Astrocyte of the spinal cord (primary cell): ENCODE measurements around the gene RIMBP2.

Experiments used
- DNase-seq: peaks from one replicate; pipeline ENCODE4 v3.0.0; 2011; ENCODE audit warnings: low read depth, low spot score
- H3K4me3 ChIP-seq: 2 replicates; pipeline ENCODE4 v1.5.1; 2011; ENCODE audit warnings: low read depth, mild to moderate bottlenecking, low read length, moderate library complexity
- in situ Hi-C: cut with HindIII; loops from 2 replicates; pipeline ENCODE4 v1.10.0; 2017; ENCODE audit warnings: low sequenced_read_pairs
- TF ChIP-seq, protein P1 (sequence below): IDR thresholded peaks from 2 replicates; pipeline ENCODE4 v1.5.1; 2012; ENCODE audit warnings: low read depth, mild to moderate bottlenecking, low read length, inconsistent platforms

The RIMBP2 gene

DNA sequence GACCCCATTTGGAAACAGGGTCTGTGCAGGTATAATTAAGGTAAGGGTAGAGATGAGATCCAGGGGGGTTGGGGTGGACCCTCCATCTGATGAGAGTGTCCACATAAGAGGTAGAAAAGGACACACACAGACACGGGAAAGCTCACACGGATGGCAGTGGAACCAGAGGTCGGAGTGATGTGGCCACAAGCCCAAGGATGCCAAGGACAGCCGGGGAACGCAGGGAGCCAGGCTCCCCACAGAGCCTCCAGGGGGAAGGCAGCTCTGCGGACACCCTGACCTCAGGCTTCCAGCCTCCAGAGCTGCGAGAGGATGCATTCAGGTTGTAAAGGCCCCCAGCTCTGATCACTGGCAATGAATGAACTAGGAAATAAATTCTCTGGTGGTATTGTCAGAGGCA lies 33.0 kb downstream of the RIMBP2 start:
- TF ChIP-seq, protein P1, sequence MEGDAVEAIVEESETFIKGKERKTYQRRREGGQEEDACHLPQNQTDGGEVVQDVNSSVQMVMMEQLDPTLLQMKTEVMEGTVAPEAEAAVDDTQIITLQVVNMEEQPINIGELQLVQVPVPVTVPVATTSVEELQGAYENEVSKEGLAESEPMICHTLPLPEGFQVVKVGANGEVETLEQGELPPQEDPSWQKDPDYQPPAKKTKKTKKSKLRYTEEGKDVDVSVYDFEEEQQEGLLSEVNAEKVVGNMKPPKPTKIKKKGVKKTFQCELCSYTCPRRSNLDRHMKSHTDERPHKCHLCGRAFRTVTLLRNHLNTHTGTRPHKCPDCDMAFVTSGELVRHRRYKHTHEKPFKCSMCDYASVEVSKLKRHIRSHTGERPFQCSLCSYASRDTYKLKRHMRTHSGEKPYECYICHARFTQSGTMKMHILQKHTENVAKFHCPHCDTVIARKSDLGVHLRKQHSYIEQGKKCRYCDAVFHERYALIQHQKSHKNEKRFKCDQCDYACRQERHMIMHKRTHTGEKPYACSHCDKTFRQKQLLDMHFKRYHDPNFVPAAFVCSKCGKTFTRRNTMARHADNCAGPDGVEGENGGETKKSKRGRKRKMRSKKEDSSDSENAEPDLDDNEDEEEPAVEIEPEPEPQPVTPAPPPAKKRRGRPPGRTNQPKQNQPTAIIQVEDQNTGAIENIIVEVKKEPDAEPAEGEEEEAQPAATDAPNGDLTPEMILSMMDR, result no peak
- H3K4me3 ChIP-seq, result no peak overlapping the region
- no peak for DNase-seq
- in situ Hi-C loops, result no loop called here

DNA sequence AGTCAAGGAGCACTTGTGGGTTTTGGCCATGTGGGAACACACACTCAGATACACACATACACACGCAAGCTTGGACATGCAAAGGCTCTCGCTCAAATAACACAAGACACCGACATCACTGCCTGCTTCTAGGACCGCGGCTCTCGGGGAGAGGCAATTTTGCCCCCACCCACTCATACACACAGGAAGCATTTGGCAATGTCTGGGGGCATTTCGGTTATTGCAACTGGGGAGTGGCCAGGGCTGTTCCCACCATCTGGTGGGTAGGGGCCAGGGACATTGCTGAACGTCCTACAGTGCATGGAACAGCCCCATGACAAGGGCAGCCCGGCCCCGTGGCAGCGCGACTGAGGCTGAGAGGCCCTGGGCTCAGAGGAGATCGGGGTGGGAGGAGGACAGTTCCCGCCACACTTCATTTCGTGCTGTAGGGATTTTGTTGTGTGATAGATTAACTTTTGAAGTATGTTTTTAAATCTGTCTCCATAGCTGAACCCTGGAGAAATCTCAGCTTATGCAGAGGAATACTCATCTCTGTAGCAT lies 35.6 kb downstream of the RIMBP2 start:
- DNase-seq, result no peak
- TF ChIP-seq, protein P1, result no peak
- H3K4me3 ChIP-seq, result no peak overlapping the region

DNA sequence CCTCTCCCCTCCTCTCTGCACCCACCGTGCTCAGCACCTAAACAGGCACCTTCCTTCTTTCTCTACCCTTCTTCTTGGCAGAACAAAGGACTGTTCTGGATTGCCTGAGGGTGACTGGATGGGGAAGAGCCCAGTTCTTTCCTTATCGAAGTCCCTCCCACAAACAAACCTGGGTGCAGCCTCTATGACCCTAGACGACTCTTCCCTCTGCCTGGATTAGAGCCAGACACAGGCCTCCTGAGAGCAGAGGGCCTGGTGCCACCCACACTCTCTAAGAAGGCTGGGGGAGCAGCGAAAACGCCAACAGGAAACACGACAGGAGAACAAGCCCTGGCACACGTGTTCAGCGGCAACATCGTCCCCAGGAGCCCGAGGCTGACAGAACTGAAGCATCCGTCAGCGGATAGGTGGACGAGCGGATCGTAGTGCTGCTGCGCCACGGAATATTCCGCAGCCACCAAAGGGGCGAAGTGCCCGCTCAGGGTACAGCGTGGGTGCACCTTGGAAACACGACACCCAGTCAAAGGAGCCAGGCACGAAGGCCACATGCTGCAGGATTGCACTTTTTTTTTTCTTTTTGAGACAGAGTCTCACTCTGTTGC lies 38.0 kb downstream of the RIMBP2 start:
- TF ChIP-seq, protein P1, result no peak
- in situ Hi-C loops, result no loop called here
- H3K4me3 ChIP-seq, result no peak overlapping the region
- no peak for DNase-seq

More for the DNA sequence above, 35.6 kb downstream of the RIMBP2 start:
- in situ Hi-C loops, result no loop called here

DNA sequence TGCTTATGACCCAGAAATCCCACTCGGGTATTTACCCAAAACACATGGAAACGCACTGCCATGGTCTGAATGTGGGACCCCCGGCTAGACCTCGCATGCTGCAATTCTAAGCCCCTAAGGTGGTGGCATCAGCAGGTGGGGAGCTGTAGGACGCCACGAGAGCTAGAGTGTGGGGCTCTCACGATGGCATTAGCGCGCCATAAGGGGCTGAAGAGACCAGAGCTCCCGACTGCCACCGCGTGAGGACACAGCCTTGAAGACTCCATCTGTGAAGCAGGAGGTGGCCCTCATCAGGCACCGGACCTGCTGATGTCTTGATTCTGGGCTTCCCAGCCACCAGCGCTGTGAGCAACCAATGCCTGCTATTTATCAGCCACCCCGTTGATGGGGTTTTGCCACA lies 40.3 kb downstream of the RIMBP2 start:
- DNase-seq, result no peak
- H3K4me3 ChIP-seq, result no peak overlapping the region
- TF ChIP-seq, protein P1, result no peak
- in situ Hi-C loops, result no loop called here

DNA sequence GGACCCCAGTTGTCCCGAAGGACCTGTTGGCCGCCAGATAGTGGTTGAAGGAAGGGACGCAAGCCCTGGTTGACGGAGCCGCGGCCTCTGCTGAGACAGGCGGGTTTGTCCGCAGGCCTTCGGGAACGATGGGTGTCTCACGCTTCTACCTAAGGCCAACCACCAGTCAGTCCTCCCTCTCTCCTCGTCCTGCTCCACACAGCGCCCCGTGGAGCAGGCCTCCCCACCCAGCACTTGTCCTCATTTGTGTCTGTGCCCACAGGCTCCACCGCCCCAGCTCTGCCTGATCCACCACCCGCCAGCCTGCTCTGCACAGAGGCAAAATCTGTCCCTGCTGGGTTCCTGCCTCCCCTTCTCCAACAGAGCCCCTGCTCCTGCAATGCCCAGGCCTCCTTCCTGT lies 41.0 kb downstream of the RIMBP2 start:
- H3K4me3 ChIP-seq, result no peak overlapping the region
- no peak for DNase-seq
- in situ Hi-C loops, result no loop called here
- TF ChIP-seq, protein P1, result no peak

DNA sequence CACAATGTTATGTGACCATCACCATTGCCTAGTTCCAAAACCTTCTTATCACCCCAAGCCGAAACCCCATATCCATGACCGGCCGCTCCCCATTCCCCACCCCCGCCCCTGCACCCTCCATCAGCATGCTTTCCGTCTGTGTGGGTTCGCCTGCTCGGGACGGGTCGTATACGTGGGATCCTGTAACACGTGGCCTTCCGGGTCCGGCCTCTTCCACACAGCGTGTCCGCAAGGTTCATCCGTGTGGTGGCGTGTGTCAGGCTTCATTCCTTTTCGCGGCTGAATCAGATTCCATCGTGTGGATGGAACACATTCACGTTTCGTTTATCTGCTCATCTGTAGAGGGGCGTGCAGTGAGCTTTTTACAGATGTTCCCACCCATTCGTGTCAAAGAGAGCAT lies 41.4 kb downstream of the RIMBP2 start:
- no peak overlapping the region for H3K4me3 ChIP-seq
- DNase-seq, result no peak
- TF ChIP-seq, protein P1, result no peak
- in situ Hi-C loops, result no loop called here
